VCaP (cell line): Measurements from ENCODE around the gene ZIC1.

Experiments used
- H3K27ac ChIP-seq: fragments of 450-650 bp; 2 replicates; pipeline ENCODE4 v1.5.1; 2017
- TF ChIP-seq, protein P1 (sequence below): fragments of 450-650 bp; conservative IDR thresholded peaks from 2 replicates; pipeline ENCODE4 v1.5.1; 2017; ENCODE audit warnings: mild to moderate bottlenecking, moderate library complexity

Gene ZIC1

DNA sequence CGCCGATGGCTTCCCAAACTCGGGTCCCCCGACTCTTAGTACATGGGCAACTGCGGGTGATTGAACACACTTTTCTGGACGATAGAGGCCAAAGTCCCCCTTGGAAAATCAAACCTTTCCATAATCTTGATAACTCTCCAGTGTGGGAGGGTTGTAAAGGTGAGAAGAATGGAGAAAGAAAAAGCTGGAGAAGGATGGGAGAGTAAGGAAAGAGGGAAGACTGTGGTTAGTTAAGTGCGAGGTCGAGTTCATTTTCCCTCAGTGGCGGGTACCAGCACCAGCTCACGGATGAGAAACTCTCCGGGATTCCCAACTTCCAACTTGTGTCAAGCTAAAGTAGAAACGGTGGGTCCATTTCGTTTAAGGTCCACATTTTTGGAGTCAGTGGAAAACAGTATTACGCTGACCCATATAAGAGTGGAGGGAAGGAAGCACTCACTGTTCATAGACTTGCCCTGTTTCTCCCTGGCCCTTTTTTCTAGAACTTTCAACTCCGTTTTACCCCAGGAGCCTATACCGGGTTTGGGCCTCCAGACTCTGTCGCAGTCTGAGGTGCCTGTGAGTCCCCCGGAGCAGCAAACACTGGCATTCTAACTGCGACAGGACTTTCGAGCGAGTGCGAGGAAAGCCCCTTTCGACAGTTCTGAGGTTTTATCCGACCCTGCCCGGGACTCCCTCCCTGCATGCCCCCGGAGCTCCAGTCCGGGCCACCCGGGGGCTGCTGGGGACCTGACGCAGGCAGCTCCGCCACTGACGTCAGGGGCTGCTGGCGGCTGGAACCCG is 14.8 kb downstream of the ZIC1 start:
- TF ChIP-seq, protein P1, sequence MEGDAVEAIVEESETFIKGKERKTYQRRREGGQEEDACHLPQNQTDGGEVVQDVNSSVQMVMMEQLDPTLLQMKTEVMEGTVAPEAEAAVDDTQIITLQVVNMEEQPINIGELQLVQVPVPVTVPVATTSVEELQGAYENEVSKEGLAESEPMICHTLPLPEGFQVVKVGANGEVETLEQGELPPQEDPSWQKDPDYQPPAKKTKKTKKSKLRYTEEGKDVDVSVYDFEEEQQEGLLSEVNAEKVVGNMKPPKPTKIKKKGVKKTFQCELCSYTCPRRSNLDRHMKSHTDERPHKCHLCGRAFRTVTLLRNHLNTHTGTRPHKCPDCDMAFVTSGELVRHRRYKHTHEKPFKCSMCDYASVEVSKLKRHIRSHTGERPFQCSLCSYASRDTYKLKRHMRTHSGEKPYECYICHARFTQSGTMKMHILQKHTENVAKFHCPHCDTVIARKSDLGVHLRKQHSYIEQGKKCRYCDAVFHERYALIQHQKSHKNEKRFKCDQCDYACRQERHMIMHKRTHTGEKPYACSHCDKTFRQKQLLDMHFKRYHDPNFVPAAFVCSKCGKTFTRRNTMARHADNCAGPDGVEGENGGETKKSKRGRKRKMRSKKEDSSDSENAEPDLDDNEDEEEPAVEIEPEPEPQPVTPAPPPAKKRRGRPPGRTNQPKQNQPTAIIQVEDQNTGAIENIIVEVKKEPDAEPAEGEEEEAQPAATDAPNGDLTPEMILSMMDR: no peak
- no peak overlapping the region for H3K27ac ChIP-seq

DNA sequence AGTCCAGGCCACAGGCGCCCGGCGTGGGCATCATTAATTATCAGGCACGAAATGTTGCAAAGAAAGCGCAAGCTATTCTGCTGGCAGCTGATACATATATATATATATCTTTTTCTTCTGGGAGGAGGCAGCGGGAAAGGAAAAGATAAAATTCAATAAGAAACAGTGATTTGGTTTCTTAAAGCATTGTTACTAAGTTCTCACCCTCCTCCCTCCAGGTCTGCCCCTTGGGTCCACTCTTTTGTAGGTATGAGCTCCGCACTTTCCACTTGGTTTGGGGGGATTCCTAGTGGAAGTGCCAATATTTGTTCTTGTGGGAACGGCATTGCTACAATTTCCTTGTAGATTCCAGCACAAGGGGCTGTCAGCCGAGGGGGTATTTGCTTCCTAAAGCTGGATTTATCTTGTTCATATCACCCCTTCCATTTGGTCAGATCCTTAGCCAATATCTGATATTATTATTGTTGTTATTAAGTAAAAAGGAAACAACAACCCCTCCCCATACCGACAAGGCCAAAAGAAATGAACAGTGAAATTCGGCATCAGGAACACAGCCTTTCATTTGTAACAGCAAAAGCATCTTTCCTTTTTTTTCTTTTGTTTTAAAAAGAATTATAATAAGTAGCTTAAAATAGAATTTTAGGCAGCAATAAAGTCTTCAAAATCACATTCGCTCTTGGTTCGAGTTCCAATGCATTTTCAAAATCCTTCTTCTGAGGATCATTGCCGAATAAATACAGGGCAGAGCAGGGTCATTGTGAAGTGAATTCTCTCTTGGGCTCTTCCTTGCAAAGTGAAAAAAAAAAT is 15.6 kb downstream of the ZIC1 start:
- TF ChIP-seq, protein P1: no peak
- no peak overlapping the region for H3K27ac ChIP-seq

- TF ChIP-seq, protein P1: no peak
- H3K27ac ChIP-seq: no peak overlapping the region
Observed at GRCh38 chr3:147425388-147425850, 16.3 kb downstream of the ZIC1 start.

DNA sequence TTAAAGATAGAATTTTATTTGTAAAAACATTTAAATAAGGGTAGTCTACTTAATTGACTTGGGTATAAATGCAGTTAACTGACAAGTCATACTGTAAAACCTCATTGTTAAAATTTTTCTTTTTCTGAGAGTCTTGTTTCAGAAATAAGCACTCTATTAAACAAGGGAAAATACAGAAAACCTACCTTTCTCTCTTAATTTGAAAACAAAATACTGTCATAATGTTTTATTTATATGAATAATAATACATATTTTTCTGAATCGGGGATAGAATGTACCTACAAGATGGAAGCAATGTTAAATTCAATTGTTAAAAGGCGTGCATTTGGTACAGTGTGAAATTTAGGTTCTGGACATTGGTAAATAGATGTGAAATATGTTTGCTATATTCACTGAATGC is 17.8 kb downstream of the ZIC1 start:
- H3K27ac ChIP-seq: no peak overlapping the region
- TF ChIP-seq, protein P1: no peak

- TF ChIP-seq, protein P1: no peak
- H3K27ac ChIP-seq: no peak overlapping the region
Observed at GRCh38 chr3:147427746-147428145, 18.6 kb downstream of the ZIC1 start.

DNA sequence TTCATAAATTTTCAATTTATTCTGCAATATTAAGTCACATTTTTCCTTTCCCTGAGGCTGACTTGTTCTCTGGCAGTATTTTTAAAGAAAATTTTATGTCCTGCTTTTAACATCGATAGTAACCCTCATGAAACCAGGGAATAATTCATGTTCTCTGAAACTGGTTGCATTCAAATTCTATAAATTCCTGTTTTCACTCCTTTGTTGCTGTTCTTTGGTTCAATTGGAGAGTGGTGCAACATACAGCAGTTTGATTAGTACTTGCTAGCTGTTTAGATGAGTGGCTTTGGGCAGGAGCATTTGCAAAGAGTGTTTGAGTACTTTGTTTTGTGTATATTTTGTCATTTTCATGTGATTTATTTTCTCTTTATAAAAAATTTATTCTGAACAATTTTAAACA is 19.2 kb downstream of the ZIC1 start:
- TF ChIP-seq, protein P1: no peak
- H3K27ac ChIP-seq: no peak overlapping the region

DNA sequence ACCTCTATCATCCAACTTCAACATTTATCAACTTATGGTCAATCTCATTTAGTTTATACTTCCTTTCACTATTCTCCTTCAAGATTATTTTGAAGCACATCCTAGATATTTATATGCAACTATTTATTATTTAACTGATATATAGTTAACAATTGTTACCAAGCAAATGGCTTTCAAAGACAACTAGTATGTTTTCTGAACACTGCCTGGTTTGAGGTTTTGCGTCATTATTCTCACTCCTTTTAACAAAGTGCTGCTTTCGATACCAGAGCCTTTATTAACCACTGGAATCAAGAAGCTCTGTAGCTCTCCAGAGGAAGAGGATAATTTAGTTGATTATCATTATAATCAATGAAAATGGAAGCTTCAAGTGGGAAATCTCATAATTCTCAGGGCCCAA is 19.6 kb downstream of the ZIC1 start:
- no peak overlapping the region for H3K27ac ChIP-seq
- TF ChIP-seq, protein P1: no peak
